GM12875 (cell line): ENCODE data around the gene UMPS.
"Not testable (repeated sequence)": the region's sequence is repeated elsewhere in the genome, so short reads cannot be mapped to it uniquely, and the experiment has no call there.

Source experiments
- H3K4me3 ChIP-seq: one replicate; pipeline ENCODE4 v1.5.1; 2011; ENCODE audit warnings: low read depth, low read length, control low read depth
- CTCF ChIP-seq: IDR thresholded peaks from 2 replicates; pipeline ENCODE4 v1.5.1; 2011; ENCODE audit warnings: low read depth, mild to moderate bottlenecking, control low read depth, inconsistent platforms, low read length, moderate library complexity, borderline replicate concordance; ENCODE audit not compliant: insufficient read depth

Gene UMPS

GRCh38 chr3:124779116-124779515, 48.9 kb downstream of the UMPS start:
- no peak overlapping the region for H3K4me3 ChIP-seq
- TF ChIP-seq CTCF, result no peak

DNA sequence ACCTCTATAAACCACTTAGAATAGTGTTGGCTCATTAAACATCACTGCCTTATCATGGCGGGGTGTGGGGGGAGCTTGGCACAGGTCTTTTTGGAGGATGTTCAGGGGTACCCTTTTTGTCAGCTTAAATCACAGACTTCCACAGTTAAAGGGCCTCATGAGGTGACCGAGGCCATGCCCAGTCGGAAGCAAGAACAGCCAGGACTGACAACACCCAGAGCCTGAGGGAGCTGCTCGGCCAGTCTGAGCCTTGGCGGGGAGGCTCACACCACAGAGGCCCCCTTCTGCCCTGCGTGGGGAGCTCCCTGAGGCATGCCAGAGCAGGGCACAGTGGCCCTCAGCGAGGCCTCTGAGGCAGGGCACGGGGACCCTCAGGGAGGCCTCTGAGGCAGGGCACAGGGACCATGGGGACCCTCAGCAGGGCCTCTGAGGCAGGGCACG, 49.5 kb downstream of the UMPS start:
- H3K4me3 ChIP-seq, result no peak overlapping the region
- no peak for TF ChIP-seq CTCF

GRCh38 chr3:124780356-124780755, 50.1 kb downstream of the UMPS start:
- TF ChIP-seq CTCF, result no peak
- H3K4me3 ChIP-seq, result no peak overlapping the region

DNA sequence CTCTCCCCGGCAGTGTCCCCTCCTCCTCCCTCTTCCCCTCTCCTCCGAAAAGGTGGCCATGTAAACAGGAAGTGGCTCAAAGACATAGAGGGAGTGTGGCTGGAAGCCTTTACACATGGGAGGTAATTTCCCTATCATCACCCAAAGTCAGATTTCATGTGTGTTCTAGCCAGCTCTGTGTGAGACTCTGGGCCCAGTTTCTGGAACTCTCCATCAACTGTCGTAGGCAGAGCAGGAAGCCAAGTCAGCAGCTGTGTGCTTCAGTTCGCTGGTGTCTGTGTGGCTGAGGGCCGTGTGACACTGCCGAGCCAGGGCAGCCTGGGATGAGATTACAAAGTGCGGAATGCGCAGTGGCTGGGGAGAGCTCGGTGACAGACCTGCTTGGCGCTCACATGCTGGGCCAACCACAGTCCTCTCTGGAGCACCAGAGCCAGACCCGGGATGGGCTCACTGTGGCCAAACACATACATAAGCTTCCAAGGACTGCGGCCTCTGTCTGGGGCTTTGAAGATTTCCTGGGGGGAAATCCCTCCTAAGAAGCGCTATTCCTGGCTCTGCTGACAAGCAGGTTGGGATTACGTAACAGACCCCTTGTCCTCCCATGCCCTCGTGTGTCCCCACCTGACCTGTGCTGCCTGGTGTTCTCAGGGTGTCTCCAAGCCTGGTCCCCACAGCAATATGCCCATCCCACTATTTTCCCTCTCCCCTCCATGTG, 50.7 kb downstream of the UMPS start:
- TF ChIP-seq CTCF, result no peak
- no peak overlapping the region for H3K4me3 ChIP-seq

GRCh38 chr3:124781476-124782376, 51.5 kb downstream of the UMPS start:
- TF ChIP-seq CTCF, result no peak

DNA sequence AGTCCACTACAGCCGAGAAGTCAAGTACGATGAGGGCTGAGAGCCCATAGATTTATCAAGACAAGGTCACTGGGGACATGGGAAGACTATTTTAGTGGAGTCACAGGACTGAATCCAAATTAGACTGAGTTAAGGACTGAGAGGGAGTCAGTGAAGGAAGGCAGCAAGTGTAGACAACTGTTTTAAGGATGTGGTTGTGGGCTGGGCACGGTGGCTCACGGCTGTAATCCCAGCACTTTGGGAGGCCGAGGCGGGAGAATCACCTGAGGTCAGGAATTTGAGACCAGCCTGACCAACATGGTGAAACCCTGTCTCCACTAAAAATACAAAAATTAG, 52.1 kb downstream of the UMPS start:
- not testable (repeated sequence) for H3K4me3 ChIP-seq

More at GRCh38 chr3:124781476-124782376, 51.5 kb downstream of the UMPS start:
- H3K4me3 ChIP-seq, result no peak overlapping the region

GRCh38 chr3:124783696-124784095, 53.4 kb downstream of the UMPS start:
- H3K4me3 ChIP-seq, result no peak overlapping the region
- TF ChIP-seq CTCF, result no peak
